ENCODE measurements around the gene IFT122.

- TF ChIP-seq CTCF (IDR thresholded peaks at IDR 0.05) (no peak), EP300 (IDR thresholded peaks at IDR 0.05) (no peak)
Measured at GRCh38 chr3:129530251-129530791, 90.3 kb downstream of the IFT122 start.

Data from tibial nerve (tissue), 4 donors.